ENCODE data around the gene B4GALT6. TPM values are rescaled to one million over a fixed set of nuclear protein-coding genes. Genes with fewer than 3 reads are reported as not detected.

B4GALT6 gene
- total RNA-seq, 2 experiments from 2014 or later: 1.7 to 2.4 TPM

DNA sequence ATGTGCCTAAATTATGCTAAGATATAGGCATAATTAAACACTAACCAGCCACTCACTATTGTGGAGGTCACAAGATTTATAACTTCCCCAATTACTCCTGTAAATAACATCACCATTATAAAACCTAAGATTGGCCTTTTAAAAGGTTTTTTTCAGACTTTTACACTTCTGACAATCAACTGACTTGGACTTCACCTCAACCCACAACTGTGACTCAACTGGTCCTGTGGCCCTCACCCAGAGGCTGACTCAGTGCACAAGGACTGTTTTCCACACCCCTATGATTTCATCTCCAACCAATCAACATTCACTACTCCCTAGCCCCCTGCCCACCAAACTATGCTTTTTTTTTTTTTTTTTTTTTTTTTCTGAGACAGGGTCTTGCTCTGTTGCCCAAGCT lies 81.1 kb downstream of the B4GALT6 start:
- peak; percentile 57 for DNase-seq
- Mint-ChIP-seq H3K4me1 (ENCODE audit: low read depth) (no peaks in the 10 kb centered on the region), H3K9me3 (no peaks in the 10 kb centered on the region), H3K4me3 (no peak overlapping the region), H3K36me3 (ENCODE audit: low read depth) (no peaks in the 10 kb centered on the region), H3K27me3 (peaks cover 4% of the 10 kb centered on the region), H3K27ac (no peak overlapping the region)
- peak; percentile 76 for ATAC-seq
- ChIA-PET CTCF (interaction anchor here (0.7 kb wide), 1 partner anchor 47 kb away, joined by 3 read pairs; no protein-coding TSS in a partner anchor), POLR2A (no interaction called here)
- intact Hi-C loops (cut with micrococcal nuclease): no loop called here
- TF ChIP-seq, protein P1, sequence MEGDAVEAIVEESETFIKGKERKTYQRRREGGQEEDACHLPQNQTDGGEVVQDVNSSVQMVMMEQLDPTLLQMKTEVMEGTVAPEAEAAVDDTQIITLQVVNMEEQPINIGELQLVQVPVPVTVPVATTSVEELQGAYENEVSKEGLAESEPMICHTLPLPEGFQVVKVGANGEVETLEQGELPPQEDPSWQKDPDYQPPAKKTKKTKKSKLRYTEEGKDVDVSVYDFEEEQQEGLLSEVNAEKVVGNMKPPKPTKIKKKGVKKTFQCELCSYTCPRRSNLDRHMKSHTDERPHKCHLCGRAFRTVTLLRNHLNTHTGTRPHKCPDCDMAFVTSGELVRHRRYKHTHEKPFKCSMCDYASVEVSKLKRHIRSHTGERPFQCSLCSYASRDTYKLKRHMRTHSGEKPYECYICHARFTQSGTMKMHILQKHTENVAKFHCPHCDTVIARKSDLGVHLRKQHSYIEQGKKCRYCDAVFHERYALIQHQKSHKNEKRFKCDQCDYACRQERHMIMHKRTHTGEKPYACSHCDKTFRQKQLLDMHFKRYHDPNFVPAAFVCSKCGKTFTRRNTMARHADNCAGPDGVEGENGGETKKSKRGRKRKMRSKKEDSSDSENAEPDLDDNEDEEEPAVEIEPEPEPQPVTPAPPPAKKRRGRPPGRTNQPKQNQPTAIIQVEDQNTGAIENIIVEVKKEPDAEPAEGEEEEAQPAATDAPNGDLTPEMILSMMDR (IDR thresholded peaks at IDR 0.05): no peak

DNA sequence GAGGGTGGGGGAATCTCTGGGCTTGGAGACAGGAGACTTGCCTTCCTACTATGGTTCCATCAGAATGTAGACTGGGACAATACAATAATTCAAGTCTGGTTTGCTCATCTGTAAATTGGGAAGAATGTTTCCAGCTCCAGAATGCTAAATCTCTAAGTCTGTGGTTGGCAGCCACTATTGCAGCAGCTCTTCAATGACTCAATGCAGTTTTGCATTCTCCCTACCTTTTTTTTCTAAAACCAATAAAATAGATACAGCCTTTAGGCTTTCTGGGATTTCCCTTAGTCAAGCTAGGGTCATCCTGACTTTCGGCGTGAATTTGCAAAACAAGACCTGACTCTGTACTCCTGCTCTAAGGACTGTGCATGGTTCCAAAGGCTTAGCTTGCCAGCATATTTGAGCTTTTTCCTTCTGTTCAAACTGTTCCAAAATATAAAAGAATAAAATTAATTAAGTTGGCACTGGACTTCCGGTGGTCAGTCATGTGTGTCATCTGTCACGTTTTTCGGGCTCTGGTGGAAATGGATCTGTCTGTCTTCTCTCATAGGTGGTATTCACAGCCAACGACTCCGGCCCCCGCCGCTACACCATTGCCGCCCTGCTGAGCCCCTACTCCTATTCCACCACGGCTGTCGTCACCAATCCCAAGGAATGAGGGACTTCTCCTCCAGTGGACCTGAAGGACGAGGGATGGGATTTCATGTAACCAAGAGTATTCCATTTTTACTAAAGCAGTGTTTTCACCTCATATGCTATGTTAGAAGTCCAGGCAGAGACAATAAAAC lies 86.2 kb downstream of the B4GALT6 start:
- intact Hi-C loops (cut with micrococcal nuclease): no loop called here
- Mint-ChIP-seq H3K4me3 (no peak overlapping the region), H3K27ac (no peak overlapping the region), H3K9me3 (no peaks in the 10 kb centered on the region), H3K4me1 (ENCODE audit: low read depth) (no peaks in the 10 kb centered on the region), H3K27me3 (no peaks in the 10 kb centered on the region), H3K36me3 (ENCODE audit: low read depth) (no peaks in the 10 kb centered on the region)
- ATAC-seq: no peak
- TF ChIP-seq, protein P1 (IDR thresholded peaks at IDR 0.05): no peak
- DNase-seq: no peak
- ChIA-PET POLR2A (no interaction called here), CTCF (no interaction called here)

DNA sequence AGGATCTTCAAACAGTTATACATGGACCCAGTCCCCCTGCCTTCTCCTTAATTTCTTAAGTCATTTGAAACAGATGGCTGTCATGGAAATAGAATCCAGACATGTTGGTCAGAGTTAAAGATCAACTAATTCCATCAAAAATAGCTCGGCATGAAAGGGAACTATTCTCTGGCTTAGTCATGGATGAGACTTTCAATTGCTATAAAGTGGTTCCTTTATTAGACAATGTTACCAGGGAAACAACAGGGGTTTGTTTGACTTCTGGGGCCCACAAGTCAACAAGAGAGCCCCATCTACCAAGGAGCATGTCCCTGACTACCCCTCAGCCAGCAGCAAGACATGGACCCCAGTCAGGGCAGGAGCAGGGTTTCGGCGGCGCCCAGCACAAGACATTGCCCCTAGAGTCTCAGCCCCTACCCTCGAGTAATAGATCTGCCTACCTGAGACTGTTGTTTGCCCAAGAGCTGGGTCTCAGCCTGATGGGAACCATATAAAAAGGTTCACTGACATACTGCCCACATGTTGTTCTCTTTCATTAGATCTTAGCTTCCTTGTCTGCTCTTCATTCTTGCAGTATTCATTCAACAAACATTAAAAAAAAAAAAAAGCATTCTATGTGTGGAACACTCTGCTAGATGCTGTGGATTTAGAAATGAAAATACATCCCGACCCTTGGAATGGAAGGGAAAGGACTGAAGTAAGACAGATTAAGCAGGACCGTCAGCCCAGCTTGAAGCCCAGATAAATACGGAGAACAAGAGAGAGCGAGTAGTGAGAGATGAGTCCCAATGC lies 88.1 kb downstream of the B4GALT6 start:
- DNase-seq (no peak), ATAC-seq (no peak)
- Mint-ChIP-seq H3K27me3 (no peaks in the 10 kb centered on the region), H3K4me3 (no peak overlapping the region), H3K27ac (no peak overlapping the region), H3K4me1 (ENCODE audit: low read depth) (no peaks in the 10 kb centered on the region), H3K36me3 (ENCODE audit: low read depth) (no peaks in the 10 kb centered on the region), H3K9me3 (no peaks in the 10 kb centered on the region)
- TF ChIP-seq, protein P1 (IDR thresholded peaks at IDR 0.05): no peak
- intact Hi-C loops (cut with micrococcal nuclease): no loop called here
- ChIA-PET POLR2A (no interaction called here), CTCF (no interaction called here)

DNA sequence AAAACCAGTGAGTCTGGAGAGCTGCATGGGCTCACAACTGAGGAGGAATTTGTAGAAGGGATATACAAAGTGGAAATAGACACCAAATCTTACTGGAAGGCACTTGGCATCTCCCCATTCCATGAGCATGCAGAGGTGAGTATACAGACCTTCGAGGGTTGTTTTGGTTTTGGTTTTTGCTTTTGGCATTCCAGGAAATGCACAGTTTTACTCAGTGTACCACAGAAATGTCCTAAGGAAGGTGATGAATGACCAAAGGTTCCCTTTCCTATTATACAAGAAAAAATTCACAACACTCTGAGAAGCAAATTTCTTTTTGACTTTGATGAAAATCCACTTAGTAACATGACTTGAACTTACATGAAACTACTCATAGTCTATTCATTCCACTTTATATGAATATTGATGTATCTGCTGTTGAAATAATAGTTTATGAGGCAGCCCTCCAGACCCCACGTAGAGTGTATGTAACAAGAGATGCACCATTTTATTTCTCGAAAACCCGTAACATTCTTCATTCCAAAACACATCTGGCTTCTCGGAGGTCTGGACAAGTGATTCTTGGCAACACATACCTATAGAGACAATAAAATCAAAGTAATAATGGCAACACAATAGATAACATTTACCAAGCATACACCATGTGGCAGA lies 89.1 kb downstream of the B4GALT6 start:
- POLR2A ChIA-PET: no interaction called here
- intact Hi-C loops (cut with micrococcal nuclease): no loop called here
- DNase-seq: no peak
- CTCF ChIA-PET: no interaction called here
- TF ChIP-seq, protein P1 (IDR thresholded peaks at IDR 0.05): no peak
- Mint-ChIP-seq H3K4me1 (ENCODE audit: low read depth) (no peaks in the 10 kb centered on the region), H3K9me3 (no peaks in the 10 kb centered on the region), H3K36me3 (ENCODE audit: low read depth) (no peaks in the 10 kb centered on the region), H3K27ac (no peak overlapping the region), H3K4me3 (no peak overlapping the region), H3K27me3 (peaks cover 1% of the 10 kb centered on the region)
- no peak for ATAC-seq
